OCI-LY1 (cell line): ENCODE data around the gene CSGALNACT2.

Source experiments
- H2AFZ ChIP-seq: fragments of 200-600 bp; sonication (generic), shearing (Covaris generic); 2 replicates; pipeline ENCODE4 v1.6.0; 2014; ENCODE audit warnings: antibody characterized with exemption, mild to moderate bottlenecking, low read length
- H3F3A ChIP-seq: fragments of 200-600 bp; sonication (generic), shearing (Covaris generic); 2 replicates; pipeline ENCODE4 v1.6.0; 2014; ENCODE audit warnings: mild to moderate bottlenecking, antibody characterized with exemption, low read length, moderate library complexity; ENCODE audit not compliant: insufficient read depth
- H3K27ac ChIP-seq: fragments of 200-600 bp; sonication (generic); 2 replicates; pipeline ENCODE4 v1.5.1; 2014; ENCODE audit warnings: low read length, mixed run types, mild to moderate bottlenecking, low read depth; ENCODE audit not compliant: poor library complexity, severe bottlenecking
- H3K27me3 ChIP-seq: fragments of 200-600 bp; sonication (generic); 2 replicates; pipeline ENCODE4 v1.6.0; 2014; ENCODE audit warnings: antibody characterized with exemption, mild to moderate bottlenecking, low read length, moderate library complexity; ENCODE audit not compliant: insufficient read depth
- H3K36me3 ChIP-seq: fragments of 200-600 bp; sonication (generic); 2 replicates; pipeline ENCODE4 v1.6.1; 2014; ENCODE audit warnings: mild to moderate bottlenecking, antibody characterized with exemption, low read length, moderate library complexity, mixed read lengths; ENCODE audit not compliant: insufficient read depth
- H3K4me1 ChIP-seq: fragments of 200-600 bp; sonication (generic); 2 replicates; pipeline ENCODE4 v1.5.1; 2014; ENCODE audit warnings: mild to moderate bottlenecking, low read length, moderate library complexity; ENCODE audit not compliant: insufficient read depth, severe bottlenecking
- H3K4me2 ChIP-seq: fragments of 200-600 bp; sonication (generic), shearing (Covaris generic); 2 replicates; pipeline ENCODE4 v1.6.1; 2014; ENCODE audit warnings: low read length
- H3K4me3 ChIP-seq: fragments of 200-600 bp; sonication (generic); 2 replicates; pipeline ENCODE4 v1.5.1; 2014; ENCODE audit warnings: low read length, low read depth, mild to moderate bottlenecking, mixed read lengths; ENCODE audit not compliant: poor library complexity, severe bottlenecking
- H3K79me2 ChIP-seq: fragments of 200-600 bp; shearing (Covaris generic); 2 replicates; pipeline ENCODE4 v1.6.1; 2016; ENCODE audit warnings: mixed run types, low read length, mixed read lengths; ENCODE audit not compliant: insufficient read depth
- H3K9ac ChIP-seq: fragments of 200-600 bp; sonication (generic), shearing (Covaris generic); 2 replicates; pipeline ENCODE4 v1.6.1; 2014; ENCODE audit warnings: mild to moderate bottlenecking, low read length, mixed read lengths
- H3K9me2 ChIP-seq: fragments of 200-600 bp; sonication (generic), shearing (Covaris generic); 2 replicates; pipeline ENCODE4 v1.6.1; 2014; ENCODE audit warnings: low read depth, mild to moderate bottlenecking, low read length, mixed read lengths
- H3K9me3 ChIP-seq: fragments of 200-600 bp; shearing (Covaris generic); 2 replicates; pipeline ENCODE4 v1.6.1; 2014; ENCODE audit warnings: low read length, mixed read lengths
- H4K20me1 ChIP-seq: fragments of 200-600 bp; sonication (generic), shearing (Covaris generic); 2 replicates; pipeline ENCODE4 v1.6.0; 2016; ENCODE audit warnings: mild to moderate bottlenecking, low read length; ENCODE audit not compliant: insufficient read depth
- EZH2 ChIP-seq: fragments of 200-600 bp; sonication (generic), shearing (Covaris generic); IDR thresholded peaks from 2 replicates; pipeline ENCODE4 v1.8.0; 2017; ENCODE audit warnings: borderline replicate concordance, mixed run types, mild to moderate bottlenecking, antibody characterized with exemption, low read length, moderate library complexity, mixed read lengths
- TF ChIP-seq, protein P1 (sequence below): fragments of 200-600 bp; sonication (generic), shearing (Covaris generic); IDR thresholded peaks from 2 replicates; pipeline ENCODE4 v1.5.1; 2017; ENCODE audit warnings: mild to moderate bottlenecking, antibody characterized with exemption, low read length, moderate library complexity, mixed read lengths

CSGALNACT2 gene

DNA sequence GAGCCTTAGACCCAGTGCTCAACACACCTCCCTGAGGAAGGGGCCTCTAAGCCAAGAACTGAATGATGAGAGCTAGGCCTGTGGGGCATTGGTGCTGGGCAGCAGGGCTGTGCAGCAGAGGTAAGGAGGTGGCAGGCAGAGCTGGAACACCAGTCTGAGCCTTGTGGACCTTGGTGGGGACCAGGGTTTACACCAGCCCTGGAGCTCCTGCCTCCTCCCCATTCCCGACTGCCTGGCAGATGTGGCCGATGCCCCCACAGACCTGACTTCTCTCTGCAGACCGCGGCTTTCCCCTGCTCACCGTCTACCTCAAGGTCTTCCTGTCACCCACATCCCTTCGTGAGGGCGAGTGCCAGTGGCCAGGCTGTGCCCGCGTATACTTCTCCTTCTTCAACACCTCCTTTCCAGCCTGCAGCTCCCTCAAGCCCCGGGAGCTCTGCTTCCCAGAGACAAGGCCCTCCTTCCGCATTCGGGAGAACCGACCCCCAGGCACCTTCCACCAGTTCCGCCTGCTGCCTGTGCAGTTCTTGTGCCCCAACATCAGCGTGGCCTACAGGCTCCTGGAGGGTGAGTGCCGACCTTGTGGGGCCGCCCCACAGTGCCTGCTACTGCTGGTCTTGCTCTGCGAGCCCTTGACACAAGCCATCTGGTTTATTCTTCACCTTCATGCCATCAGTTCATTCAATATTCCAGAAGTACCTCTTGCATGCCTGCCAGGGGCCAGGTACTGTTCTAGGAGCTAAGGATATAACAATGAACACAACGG, 36.0 kb upstream of the CSGALNACT2 start:
- TF ChIP-seq EZH2 = no peak
- TF ChIP-seq, protein P1, sequence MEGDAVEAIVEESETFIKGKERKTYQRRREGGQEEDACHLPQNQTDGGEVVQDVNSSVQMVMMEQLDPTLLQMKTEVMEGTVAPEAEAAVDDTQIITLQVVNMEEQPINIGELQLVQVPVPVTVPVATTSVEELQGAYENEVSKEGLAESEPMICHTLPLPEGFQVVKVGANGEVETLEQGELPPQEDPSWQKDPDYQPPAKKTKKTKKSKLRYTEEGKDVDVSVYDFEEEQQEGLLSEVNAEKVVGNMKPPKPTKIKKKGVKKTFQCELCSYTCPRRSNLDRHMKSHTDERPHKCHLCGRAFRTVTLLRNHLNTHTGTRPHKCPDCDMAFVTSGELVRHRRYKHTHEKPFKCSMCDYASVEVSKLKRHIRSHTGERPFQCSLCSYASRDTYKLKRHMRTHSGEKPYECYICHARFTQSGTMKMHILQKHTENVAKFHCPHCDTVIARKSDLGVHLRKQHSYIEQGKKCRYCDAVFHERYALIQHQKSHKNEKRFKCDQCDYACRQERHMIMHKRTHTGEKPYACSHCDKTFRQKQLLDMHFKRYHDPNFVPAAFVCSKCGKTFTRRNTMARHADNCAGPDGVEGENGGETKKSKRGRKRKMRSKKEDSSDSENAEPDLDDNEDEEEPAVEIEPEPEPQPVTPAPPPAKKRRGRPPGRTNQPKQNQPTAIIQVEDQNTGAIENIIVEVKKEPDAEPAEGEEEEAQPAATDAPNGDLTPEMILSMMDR = no peak
- Histone ChIP-seq H3K4me2 (no peak overlapping the region), H4K20me1 (no peaks in the 10 kb centered on the region)

DNA sequence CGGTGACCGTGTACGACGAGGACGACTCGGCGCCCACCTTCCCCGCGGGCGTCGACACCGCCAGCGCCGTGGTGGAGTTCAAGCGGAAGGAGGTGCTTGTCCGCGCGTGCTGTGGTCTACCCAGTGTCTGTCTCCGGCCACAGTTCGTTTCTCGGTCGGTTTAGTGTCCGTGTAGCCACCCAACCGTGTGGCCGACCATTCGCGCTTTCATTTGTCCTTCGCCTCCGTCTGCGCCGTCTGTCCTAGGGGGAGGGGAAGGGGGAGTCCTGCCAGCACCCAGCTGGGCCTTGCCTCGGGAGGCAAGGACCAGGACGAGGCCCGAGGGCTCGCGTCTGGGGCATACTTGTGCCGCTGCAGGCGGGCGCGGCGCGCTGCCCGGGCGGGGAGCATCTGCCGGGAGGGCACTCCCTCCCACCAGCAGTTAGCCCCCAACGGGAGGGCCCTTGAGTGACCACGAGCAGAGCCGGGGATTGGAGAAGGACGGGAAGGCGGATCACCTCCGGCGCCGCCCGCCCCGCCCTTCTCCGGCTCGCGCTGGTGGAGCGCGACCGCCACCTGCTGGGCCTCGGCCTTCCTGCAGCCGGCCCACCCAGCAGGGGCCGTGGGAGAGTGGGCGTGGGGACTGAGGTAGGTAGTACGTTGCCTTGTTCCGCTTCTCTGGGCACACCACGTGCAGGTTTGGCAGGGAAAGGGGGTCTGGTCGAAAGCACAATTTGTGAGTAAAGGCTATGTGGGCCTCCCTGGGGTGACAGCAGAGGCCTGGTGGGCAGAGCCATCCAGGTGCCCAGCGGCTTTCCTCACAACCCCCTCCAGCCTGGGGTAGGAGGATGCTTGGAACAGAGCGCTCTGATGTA, 32.9 kb upstream of the CSGALNACT2 start:
- Histone ChIP-seq H3K9me3 (no peaks in the 10 kb centered on the region), H3K79me2 (no peaks in the 10 kb centered on the region), H3K4me2 (no peak overlapping the region), H3K4me3 (no peak overlapping the region), H4K20me1 (no peaks in the 10 kb centered on the region), H3F3A (no peaks in the 10 kb centered on the region), H3K27ac (no peak overlapping the region), H3K36me3 (no peaks in the 10 kb centered on the region), H3K4me1 (peaks cover 10% of the 10 kb centered on the region), H3K27me3 (no peaks in the 10 kb centered on the region), H2AFZ (no peak overlapping the region), H3K9me2 (no peaks in the 10 kb centered on the region), H3K9ac (no peak overlapping the region)
- TF ChIP-seq EZH2 = no peak
- TF ChIP-seq, protein P1 = peak; percentile 94

More for the DNA sequence above, 36.0 kb upstream of the CSGALNACT2 start:
- Histone ChIP-seq H3K27ac (no peak overlapping the region), H3K9ac (no peak overlapping the region), H3K27me3 (no peaks in the 10 kb centered on the region), H3K9me3 (no peaks in the 10 kb centered on the region), H3F3A (no peaks in the 10 kb centered on the region), H3K4me3 (no peak overlapping the region), H3K9me2 (no peaks in the 10 kb centered on the region), H3K36me3 (no peaks in the 10 kb centered on the region), H2AFZ (no peak overlapping the region), H3K79me2 (no peaks in the 10 kb centered on the region), H3K4me1 (peaks cover 10% of the 10 kb centered on the region)

DNA sequence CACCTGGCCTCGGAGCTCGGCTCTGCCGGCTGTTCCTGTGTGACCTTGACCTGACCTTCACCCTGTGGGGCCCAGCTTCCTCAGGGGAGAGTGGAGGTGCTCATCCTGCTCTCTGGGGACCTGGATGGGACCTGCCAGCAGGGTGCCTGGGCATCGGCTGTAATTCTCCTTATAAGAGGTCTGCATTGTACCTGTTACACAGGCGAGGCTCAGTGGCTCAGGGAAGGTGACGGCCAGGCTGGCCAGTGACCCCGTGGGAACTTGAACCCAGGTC, 32.4 kb upstream of the CSGALNACT2 start:
- Histone ChIP-seq H3K79me2 (no peaks in the 10 kb centered on the region), H3K36me3 (no peaks in the 10 kb centered on the region), H3K4me3 (no peak overlapping the region), H3K9me3 (no peaks in the 10 kb centered on the region), H3K9ac (no peak overlapping the region), H2AFZ (no peak overlapping the region), H3K9me2 (no peaks in the 10 kb centered on the region), H3K4me2 (no peak overlapping the region), H3F3A (no peaks in the 10 kb centered on the region), H3K27ac (no peak overlapping the region), H3K27me3 (no peaks in the 10 kb centered on the region), H3K4me1 (peaks cover 10% of the 10 kb centered on the region), H4K20me1 (no peaks in the 10 kb centered on the region)
- TF ChIP-seq EZH2 = no peak
- TF ChIP-seq, protein P1 = no peak
